GM19099 (cell line): ENCODE results near the gene MEMO1.

Experiments
- POLR2A ChIP-seq: IDR thresholded peaks from 3 replicates; pipeline ENCODE4 v1.6.1; 2011; ENCODE audit warnings: low read depth; ENCODE audit not compliant: insufficient read length; ENCODE audit errors: extremely low read depth

The MEMO1 gene

GRCh38 chr2:31889044-31889443 is 121.8 kb downstream of the MEMO1 start:
- no peak for TF ChIP-seq POLR2A

DNA sequence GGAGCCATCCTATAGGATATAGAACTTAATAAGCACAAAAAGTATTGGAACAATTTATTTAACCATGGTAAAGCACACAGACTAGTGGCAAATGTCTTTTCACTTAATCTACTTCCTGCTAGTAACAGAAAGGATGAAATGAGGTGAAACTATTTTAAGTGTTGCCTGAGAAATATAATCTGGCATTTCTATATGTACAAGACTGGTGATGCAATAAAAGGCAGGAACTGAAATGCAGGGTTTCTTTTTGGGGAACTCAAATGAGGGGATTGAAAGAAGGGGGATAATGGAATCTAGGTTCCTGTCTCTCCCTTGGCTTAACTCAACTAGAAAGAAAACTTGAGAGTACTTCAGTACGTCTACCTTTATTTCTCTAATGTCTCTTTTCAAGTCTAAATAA is 122.3 kb downstream of the MEMO1 start:
- TF ChIP-seq POLR2A = no peak

DNA sequence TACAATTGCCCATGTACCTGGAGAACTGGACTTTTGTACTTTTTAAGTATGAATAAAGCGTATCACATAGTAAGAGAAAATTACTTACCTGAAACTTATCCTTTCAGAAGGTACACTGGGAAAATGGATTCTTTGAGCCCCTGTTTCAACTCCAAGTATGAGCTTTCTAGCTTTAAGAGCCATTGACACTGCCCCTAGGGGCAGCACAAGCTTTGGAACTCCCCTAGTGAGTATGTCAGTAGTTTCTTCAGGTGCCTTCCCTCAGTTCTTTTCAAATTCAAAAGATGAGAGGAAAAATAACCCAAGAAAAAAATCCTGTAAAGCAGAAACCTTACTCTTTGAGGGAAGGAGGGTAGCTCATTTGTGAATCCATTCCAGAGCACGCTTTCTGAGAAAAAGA is 124.1 kb downstream of the MEMO1 start:
- TF ChIP-seq POLR2A = no peak

- TF ChIP-seq POLR2A = no peak
Measured at GRCh38 chr2:31877008-31877407, 133.8 kb downstream of the MEMO1 start.

- TF ChIP-seq POLR2A = no peak
Measured at GRCh38 chr2:31874071-31874470, 136.7 kb downstream of the MEMO1 start.

GRCh38 chr2:31865215-31865614 is 145.6 kb downstream of the MEMO1 start:
- no peak for TF ChIP-seq POLR2A

GRCh38 chr2:31863867-31864266 is 146.9 kb downstream of the MEMO1 start:
- TF ChIP-seq POLR2A = no peak

- no peak for TF ChIP-seq POLR2A
Measured at GRCh38 chr2:31859959-31860358, 150.8 kb downstream of the MEMO1 start.

GRCh38 chr2:31853521-31853920 is 157.3 kb downstream of the MEMO1 start:
- no peak for TF ChIP-seq POLR2A

GRCh38 chr2:31835450-31835849 is 175.4 kb downstream of the MEMO1 start:
- TF ChIP-seq POLR2A = no peak

DNA sequence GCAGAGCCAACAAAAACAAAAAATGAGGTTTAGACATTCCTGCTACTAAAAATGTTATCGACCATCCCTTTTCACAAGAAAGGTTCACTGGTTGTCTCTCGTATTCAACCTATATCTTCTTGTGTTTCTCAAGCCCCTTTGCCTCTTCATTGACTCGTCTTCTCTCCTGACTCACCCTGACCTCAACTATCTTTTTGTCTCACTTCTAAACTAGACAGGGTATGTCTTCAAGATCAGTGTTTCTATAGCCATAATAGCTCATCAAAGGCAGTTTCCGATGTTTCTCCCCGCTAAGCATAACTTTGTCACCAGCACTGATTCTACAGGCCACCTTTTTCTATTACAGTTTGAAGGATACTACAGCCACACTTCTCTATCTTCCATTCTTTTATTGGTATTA is 178.4 kb downstream of the MEMO1 start:
- TF ChIP-seq POLR2A = no peak

GRCh38 chr2:31831585-31831984 is 179.2 kb downstream of the MEMO1 start:
- TF ChIP-seq POLR2A = no peak

- no peak for TF ChIP-seq POLR2A
Measured at GRCh38 chr2:31828891-31829290, 181.9 kb downstream of the MEMO1 start.

GRCh38 chr2:31823558-31823957 is 187.2 kb downstream of the MEMO1 start:
- no peak for TF ChIP-seq POLR2A

GRCh38 chr2:31822587-31822986 is 188.2 kb downstream of the MEMO1 start:
- no peak for TF ChIP-seq POLR2A
